Heart left ventricle (tissue), 16 donors: Measurements from ENCODE around the gene CNKSR1. TPM values are rescaled to one million over a fixed set of nuclear protein-coding genes. Genes with fewer than 3 reads are reported as not detected.

ENCODE experiments used
- ATAC-seq, 4 donors: fragments of 200-7000 bp; cut with Tn5 transposase; one replicate each; pipeline ENCODE4 v1.9.1; 2020 to 2022; ENCODE audit warnings: moderate library complexity in 4 of 4, mild to moderate bottlenecking in 3 of 4, moderate number of reproducible peaks in 1 of 4
- DNase-seq, 5 donors: peaks; one replicate each; pipeline ENCODE4 v3.0.0-alpha.2; 2020
- H3K27ac ChIP-seq, 12 donors: fragments of 200-600 bp; sonication (generic) in 4 of 12; one replicate each; pipeline versions ENCODE4 v1.5.0 to v1.8.0; 2016 to 2022; ENCODE audit warnings: mild to moderate bottlenecking in 2 of 12
- H3K27me3 ChIP-seq, 9 donors: fragments of 200-600 bp; sonication (generic) in 2 of 9; one replicate each; pipeline versions ENCODE4 v1.5.1 to v1.8.0; 2016 to 2022; ENCODE audit warnings: mild to moderate bottlenecking in 3 of 9
- H3K36me3 ChIP-seq, 9 donors: fragments of 200-600 bp; sonication (generic) in 2 of 9; one replicate each; pipeline versions ENCODE4 v1.5.0 to v1.8.0; 2018 to 2022; ENCODE audit warnings: mild to moderate bottlenecking in 2 of 9
- H3K4me1 ChIP-seq, 12 donors: fragments of 200-600 bp; sonication (generic) in 4 of 12; one replicate each; pipeline versions ENCODE4 v1.5.0 to v1.8.0; 2016 to 2022; ENCODE audit warnings: mild to moderate bottlenecking in 3 of 12
- H3K4me3 ChIP-seq, 12 donors: fragments of 200-600 bp; sonication (generic) in 4 of 12; one replicate each; pipeline versions ENCODE4 v1.5.0 to v1.8.0; 2017 to 2022; ENCODE audit warnings: mild to moderate bottlenecking in 9 of 12, moderate library complexity in 4 of 12
- H3K9me3 ChIP-seq, 12 donors: fragments of 200-600 bp; sonication (generic) in 4 of 12; one replicate each; pipeline versions ENCODE4 v1.5.0 to v1.8.0; 2016 to 2022; ENCODE audit warnings: mild to moderate bottlenecking in 1 of 12
- POLR2A ChIP-seq, 2 donors: fragments of 450-650 bp; IDR thresholded peaks; one replicate each; pipeline ENCODE4 v1.6.1; 2017; ENCODE audit warnings: antibody characterized with exemption in 2 of 2, mild to moderate bottlenecking in 2 of 2, moderate library complexity in 2 of 2
- WGBS, 4 donors: extraction: QIAGEN DNeasy Blood & Tissue Kit in 2 of 4; methylation state at CpG; one replicate each; pipeline versions ENCODE4 v1.1.5 to v1.1.7; 2013 to 2018; 5-methylcytosine and 5-hydroxymethylcytosine counted together
- intact Hi-C, 10 donors: fragments of 100-400 bp; cut with DNase I; formaldehyde crosslinking; loops; one replicate each; pipeline versions ENCODE4 v1.11.1 to v1.14.2; 2022
- polyA plus RNA-seq, 2 donors: library from polyadenylated mRNA; stranded (reverse); fragments of 200-250 nt; gene quantifications; one replicate each; pipeline ENCODE4 v1.2.3, GENCODE V29; 2013
- total RNA-seq, 9 donors: library from RNA; depleted of rRNA in 2 of 9; stranded (reverse); fragments of >200 nt in 2 of 9; fragmentation: NEBNext Ultra II Directional in 3 of 9; extraction: Animal tissue kit (Norgen Biotek cat#: 25700) in 3 of 9; gene quantifications; one replicate each; pipeline versions ENCODE4 v1.1.0 to v1.2.4, GENCODE V29; 2016 to 2023
- TF ChIP-seq, protein P1 (sequence below), 12 donors: fragments of 200-600 bp; sonication (generic) in 4 of 12; IDR thresholded peaks; one replicate each; pipeline versions ENCODE4 v1.5.0 to v1.8.0; 2018 to 2022; ENCODE audit warnings: antibody characterized with exemption in 12 of 12, mild to moderate bottlenecking in 5 of 12
- donor health status: ischemic (EF 13 %, LVEDD 7.1; RV severe dilation, severe dysfunction).
- donor health status: healthy with polysubstance abuse.
- donor health status: DM: no; HTN: yes; CAD: no.
- donor health status: DM: no; HTN: no; CAD: no.
- donor health status: ischemic (EF 25% LVEDD 6.9; RV normal size, moderate dysfunction).
- donor health status: ischemic (EF 25% LVEDD 5.7; RV mildly dilated, moderate dysfunction).
- donor health status: healthy.
- donor health status: DM: yes; HTN: yes; CAD: no.
- donor health status: ischemic (EF 35%, LVEDD 5.7; RV mildly dilated, moderate dysfunction).
- donor health status: nonischemic (EF 11% LVEDD 7.7; RV severe dilation, severe dysfunction).
- donor health status: DM: yes; HTN: yes; CAD: no.
- donor health status: PGD.
- donor health status: ischemic (EF 29% LVEDD 5.4; RV normal size, mild dysfunction).
- donor health status: nonischemic (EF 23%, LVEDD 6.1; RV moderate dilation, normal function).

CNKSR1 gene
- total and polyA plus RNA-seq, 11 donors, result 0.60 to 3.4 (median 1.4) TPM; not detected in 1

GRCh38 chr1:26145041-26145959, 32.0 kb upstream of the CNKSR1 start:
- TF ChIP-seq POLR2A (IDR thresholded peaks at IDR 0.05), result no peak
- TF ChIP-seq, protein P1, sequence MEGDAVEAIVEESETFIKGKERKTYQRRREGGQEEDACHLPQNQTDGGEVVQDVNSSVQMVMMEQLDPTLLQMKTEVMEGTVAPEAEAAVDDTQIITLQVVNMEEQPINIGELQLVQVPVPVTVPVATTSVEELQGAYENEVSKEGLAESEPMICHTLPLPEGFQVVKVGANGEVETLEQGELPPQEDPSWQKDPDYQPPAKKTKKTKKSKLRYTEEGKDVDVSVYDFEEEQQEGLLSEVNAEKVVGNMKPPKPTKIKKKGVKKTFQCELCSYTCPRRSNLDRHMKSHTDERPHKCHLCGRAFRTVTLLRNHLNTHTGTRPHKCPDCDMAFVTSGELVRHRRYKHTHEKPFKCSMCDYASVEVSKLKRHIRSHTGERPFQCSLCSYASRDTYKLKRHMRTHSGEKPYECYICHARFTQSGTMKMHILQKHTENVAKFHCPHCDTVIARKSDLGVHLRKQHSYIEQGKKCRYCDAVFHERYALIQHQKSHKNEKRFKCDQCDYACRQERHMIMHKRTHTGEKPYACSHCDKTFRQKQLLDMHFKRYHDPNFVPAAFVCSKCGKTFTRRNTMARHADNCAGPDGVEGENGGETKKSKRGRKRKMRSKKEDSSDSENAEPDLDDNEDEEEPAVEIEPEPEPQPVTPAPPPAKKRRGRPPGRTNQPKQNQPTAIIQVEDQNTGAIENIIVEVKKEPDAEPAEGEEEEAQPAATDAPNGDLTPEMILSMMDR (IDR thresholded peaks at IDR 0.05), result peak; percentile 71 to 89 (median 80)
- Histone ChIP-seq H3K36me3 (no peaks in the 10 kb centered on the region), H3K27me3 (no peaks in the 10 kb centered on the region), H3K27ac (no peak overlapping the region), H3K4me3 (no peak overlapping the region), H3K4me1 (peaks cover 0 to 10% (median 0%) of the 10 kb centered on the region in 12 donors), H3K9me3 (no peaks in the 10 kb centered on the region)
- intact Hi-C loops, result loop anchor here (1.0 to 5.0 kb wide), 7 partner anchors 38 to 110 kb away; no protein-coding TSS in a partner anchor
- DNase-seq, result peak; percentile 77 to 83 (median 80)
- ATAC-seq, result peak; percentile 82 to 96 (median 94)
- 27 to 31% (median 30%) methylated on average over 17 to 19 of the region's 19 CpGs for WGBS, 4 donors

DNA sequence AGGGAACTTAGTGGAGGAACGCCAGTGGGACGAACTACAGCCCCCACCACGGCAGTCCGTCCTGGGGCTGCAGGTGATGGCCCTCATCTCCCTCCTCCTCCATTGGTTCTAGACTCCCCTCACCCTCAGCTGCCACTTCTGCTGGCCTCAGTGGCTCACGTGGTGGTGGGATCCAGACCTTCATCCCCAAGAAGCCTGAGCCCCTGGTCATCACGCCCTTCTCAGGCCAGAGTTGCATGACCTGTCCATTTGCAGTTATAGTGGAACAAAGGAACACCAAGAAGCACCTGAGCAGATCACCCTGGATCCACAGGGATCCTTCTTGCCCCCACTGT, 31.4 kb upstream of the CNKSR1 start:
- Histone ChIP-seq H3K27me3 (no peaks in the 10 kb centered on the region), H3K27ac (no peak overlapping the region), H3K9me3 (no peaks in the 10 kb centered on the region), H3K36me3 (no peaks in the 10 kb centered on the region), H3K4me1 (peaks cover 0 to 10% (median 0%) of the 10 kb centered on the region in 12 donors), H3K4me3 (no peak overlapping the region)
- TF ChIP-seq, protein P1 (IDR thresholded peaks at IDR 0.05), result no peak
- TF ChIP-seq POLR2A (IDR thresholded peaks at IDR 0.05), result no peak
- ATAC-seq (no peak), DNase-seq (no peak)
- 39 to 51% (median 48%) methylated on average over 6 of the region's 6 CpGs for WGBS, 4 donors
- intact Hi-C loops, result loop anchor here (1.0 to 5.0 kb wide), 7 partner anchors 39 to 111 kb away; no protein-coding TSS in a partner anchor

- Histone ChIP-seq H3K9me3 (no peaks in the 10 kb centered on the region), H3K4me3 (no peak overlapping the region), H3K36me3 (no peaks in the 10 kb centered on the region), H3K27me3 (no peaks in the 10 kb centered on the region), H3K4me1 (peaks cover 0 to 11% (median 0%) of the 10 kb centered on the region in 12 donors), H3K27ac (no peak overlapping the region)
- intact Hi-C loops, result loop anchor here in 5 of 10 donors (5.0 kb wide), 2 partner anchors 42 to 112 kb away; no protein-coding TSS in a partner anchor
- DNase-seq (no peak), ATAC-seq (no peak)
- TF ChIP-seq, protein P1 (IDR thresholded peaks at IDR 0.05), result no peak
- TF ChIP-seq POLR2A (IDR thresholded peaks at IDR 0.05), result no peak
Measured at GRCh38 chr1:26148887-26149286, 28.4 kb upstream of the CNKSR1 start.

- TF ChIP-seq POLR2A (IDR thresholded peaks at IDR 0.05), result no peak
- TF ChIP-seq, protein P1 (IDR thresholded peaks at IDR 0.05), result no peak
- Histone ChIP-seq H3K27me3 (peaks cover 0 to 18% (median 0%) of the 10 kb centered on the region in 9 donors), H3K4me1 (peaks cover 6 to 53% (median 31%) of the 10 kb centered on the region in 12 donors), H3K27ac (peak overlapping the region in 6 of 12 donors; percentile 52 to 96 (median 88)), H3K9me3 (no peaks in the 10 kb centered on the region), H3K4me3 (no peak overlapping the region), H3K36me3 (no peaks in the 10 kb centered on the region)
- DNase-seq (no peak), ATAC-seq (no peak)
- intact Hi-C loops, result loop anchor here in 1 of 10 donors (10.0 kb wide), 1 partner anchor 249 kb away; the partner anchor contains the start of gene STMN1
- 54 to 65% (median 60%) methylated on average over 5 of the region's 5 CpGs for WGBS, 4 donors
Measured at GRCh38 chr1:26153966-26154532, 23.2 kb upstream of the CNKSR1 start.
